ENCODE data around the gene OSBPL3.

DNA sequence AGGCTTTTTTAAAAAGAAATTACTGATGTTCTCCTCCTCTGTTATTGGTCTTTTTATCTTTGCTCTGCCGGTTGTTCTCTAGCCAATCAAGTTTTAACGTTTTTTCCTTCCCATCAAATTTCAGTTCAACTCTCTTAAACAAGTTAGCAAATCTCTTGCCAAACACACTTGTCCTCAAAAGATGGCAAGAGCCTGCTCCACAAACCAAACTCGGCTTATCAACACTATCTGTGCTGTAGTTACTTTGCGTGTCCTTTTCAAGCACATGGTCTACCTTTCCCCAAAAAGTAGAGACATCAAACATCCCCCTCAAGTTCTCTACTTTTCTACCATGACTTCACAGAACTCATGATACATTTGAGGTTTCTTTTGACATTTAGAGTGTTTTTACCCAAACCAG is 71.3 kb downstream of the OSBPL3 start:
- TF ChIP-seq POLR2A (IDR thresholded peaks at IDR 0.05) = no peak
- TF ChIP-seq, protein P1, sequence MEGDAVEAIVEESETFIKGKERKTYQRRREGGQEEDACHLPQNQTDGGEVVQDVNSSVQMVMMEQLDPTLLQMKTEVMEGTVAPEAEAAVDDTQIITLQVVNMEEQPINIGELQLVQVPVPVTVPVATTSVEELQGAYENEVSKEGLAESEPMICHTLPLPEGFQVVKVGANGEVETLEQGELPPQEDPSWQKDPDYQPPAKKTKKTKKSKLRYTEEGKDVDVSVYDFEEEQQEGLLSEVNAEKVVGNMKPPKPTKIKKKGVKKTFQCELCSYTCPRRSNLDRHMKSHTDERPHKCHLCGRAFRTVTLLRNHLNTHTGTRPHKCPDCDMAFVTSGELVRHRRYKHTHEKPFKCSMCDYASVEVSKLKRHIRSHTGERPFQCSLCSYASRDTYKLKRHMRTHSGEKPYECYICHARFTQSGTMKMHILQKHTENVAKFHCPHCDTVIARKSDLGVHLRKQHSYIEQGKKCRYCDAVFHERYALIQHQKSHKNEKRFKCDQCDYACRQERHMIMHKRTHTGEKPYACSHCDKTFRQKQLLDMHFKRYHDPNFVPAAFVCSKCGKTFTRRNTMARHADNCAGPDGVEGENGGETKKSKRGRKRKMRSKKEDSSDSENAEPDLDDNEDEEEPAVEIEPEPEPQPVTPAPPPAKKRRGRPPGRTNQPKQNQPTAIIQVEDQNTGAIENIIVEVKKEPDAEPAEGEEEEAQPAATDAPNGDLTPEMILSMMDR (IDR thresholded peaks at IDR 0.05 in 8 of 11, conservative IDR thresholded peaks at IDR 0.05 in 3 of 11) = no peak
